Uterus (tissue), 2 donors: Measurements from ENCODE around the gene ZNF423.

Experiments used
- POLR2A ChIP-seq, 2 donors: fragments of 450-650 bp; IDR thresholded peaks; one replicate each; pipeline ENCODE4 v1.6.1; 2016; ENCODE audit warnings: antibody characterized with exemption in 2 of 2, mild to moderate bottlenecking in 1 of 2, moderate library complexity in 1 of 2
- TF ChIP-seq, protein P1 (sequence below), 4 experiments: fragments of 200-600 bp in 2 of 4; fragments of 450-650 bp in 2 of 4; sonication (generic) in 2 of 4; IDR thresholded peaks; one replicate each; pipeline ENCODE4 v1.5.1; 2016 to 2019; ENCODE audit warnings: antibody characterized with exemption in 4 of 4, mild to moderate bottlenecking in 2 of 4, moderate library complexity in 1 of 4

GRCh38 chr16:49586466-49587450 is 269.2 kb downstream of the ZNF423 start:
- TF ChIP-seq, protein P1, sequence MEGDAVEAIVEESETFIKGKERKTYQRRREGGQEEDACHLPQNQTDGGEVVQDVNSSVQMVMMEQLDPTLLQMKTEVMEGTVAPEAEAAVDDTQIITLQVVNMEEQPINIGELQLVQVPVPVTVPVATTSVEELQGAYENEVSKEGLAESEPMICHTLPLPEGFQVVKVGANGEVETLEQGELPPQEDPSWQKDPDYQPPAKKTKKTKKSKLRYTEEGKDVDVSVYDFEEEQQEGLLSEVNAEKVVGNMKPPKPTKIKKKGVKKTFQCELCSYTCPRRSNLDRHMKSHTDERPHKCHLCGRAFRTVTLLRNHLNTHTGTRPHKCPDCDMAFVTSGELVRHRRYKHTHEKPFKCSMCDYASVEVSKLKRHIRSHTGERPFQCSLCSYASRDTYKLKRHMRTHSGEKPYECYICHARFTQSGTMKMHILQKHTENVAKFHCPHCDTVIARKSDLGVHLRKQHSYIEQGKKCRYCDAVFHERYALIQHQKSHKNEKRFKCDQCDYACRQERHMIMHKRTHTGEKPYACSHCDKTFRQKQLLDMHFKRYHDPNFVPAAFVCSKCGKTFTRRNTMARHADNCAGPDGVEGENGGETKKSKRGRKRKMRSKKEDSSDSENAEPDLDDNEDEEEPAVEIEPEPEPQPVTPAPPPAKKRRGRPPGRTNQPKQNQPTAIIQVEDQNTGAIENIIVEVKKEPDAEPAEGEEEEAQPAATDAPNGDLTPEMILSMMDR (IDR thresholded peaks at IDR 0.05) = no peak
- no peak for TF ChIP-seq POLR2A (IDR thresholded peaks at IDR 0.05)
